ENCODE results near the gene CHTF18.

The CHTF18 gene

DNA sequence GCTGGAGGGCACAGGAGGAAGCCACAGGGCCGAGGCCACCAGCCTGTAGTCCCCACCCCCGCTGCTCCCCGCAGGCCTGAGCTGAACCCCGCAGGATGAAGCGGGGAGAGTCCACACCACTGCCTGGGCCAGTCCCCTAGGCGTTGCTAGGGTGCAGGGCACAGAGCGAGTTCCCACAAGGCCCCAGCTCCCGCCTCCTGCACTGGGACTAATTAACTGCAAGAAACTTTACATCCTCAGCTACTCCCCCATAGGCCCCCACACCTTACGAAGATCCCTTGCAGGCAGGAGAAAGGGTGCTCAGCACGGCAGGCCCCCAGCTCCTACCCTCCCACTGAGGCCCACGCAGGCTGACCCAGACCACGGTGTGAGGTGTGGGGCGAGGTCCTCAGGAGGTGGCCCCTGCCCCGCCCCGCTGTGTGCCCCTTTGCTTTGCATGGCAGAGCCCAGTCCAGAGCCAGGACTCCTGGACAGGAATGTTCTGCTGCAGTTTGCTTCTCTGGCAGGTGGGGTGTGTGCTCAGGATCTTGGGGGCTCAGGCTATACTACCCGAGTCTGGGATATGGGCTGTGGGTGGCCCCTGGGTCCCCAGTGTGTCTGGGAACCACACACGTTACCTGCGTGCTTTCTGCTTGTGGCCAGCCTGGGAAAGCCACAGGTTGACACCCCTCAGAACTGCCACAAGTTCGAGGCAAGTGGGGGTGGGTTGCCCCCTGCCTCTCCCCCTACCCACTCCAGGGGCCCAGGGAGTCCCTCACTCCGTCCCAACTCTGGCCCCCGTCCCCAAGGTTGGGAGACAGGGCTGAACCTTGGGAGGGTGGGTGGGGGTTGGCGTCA is 10.9 kb downstream of the CHTF18 start:
- intact Hi-C loops (cut with micrococcal nuclease) = no loop called here
- H3K27ac Mint-ChIP-seq = no peak overlapping the region
- peaks cover 10% of the 10 kb centered on the region for H3K36me3 Mint-ChIP-seq (ENCODE audit: low read depth)
- H3K4me3 Mint-ChIP-seq = no peak overlapping the region
- H3K27me3 Mint-ChIP-seq = peaks cover 56% of the 10 kb centered on the region
- no peaks in the 10 kb centered on the region for H3K9me3 Mint-ChIP-seq
- no peaks in the 10 kb centered on the region for H3K4me1 Mint-ChIP-seq (ENCODE audit: low read depth)

DNA sequence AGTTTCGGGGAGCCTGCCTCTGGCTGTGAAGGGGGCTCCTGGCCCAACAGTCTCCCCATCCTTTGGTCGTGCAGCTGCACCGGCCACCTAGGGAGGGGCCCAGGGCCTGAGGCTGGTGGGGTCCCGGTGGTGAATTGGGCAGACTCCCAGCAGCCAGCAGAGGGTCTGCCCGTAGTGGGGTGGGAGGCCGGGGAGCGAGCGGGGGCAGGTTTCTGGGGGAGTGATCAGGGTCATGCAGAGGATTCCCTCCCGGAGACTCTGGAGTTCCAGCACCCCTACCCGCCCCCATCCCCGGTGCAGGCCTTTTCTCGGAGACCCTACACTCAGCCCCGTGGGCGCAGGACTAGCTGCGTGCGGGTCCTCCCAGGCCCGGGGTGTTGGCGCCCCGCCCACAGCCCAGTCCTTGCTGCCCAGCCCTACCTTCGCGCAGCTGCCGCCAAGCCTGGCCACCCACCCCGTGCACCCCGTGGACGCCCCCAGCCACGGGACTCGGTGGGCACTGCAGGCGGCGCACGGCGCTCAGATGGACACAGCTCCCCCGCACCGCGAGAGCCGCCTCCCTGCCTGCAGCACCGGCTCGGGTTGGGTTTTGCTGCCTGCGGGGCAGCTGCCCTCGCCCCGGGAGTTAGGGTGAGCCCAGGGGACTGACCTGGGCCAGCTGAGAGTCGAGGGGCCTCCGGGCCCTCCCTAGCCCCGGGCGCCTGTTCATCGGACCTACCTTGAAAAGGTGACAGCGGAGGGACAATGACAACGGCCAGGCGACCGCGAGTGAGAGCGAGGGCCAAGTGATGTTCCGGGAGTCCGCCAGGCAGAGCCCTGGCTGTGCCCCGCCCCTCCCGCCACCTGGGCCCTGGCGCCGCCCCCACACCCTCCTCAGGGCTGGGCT is 11.8 kb downstream of the CHTF18 start, which contains the start of gene GNG13:
GNG13 (minus strand) TSS at position 787 of the 886 bp plus-strand sequence. CDS start 1,657 bp downstream, outside the sequence.
- H3K27me3 Mint-ChIP-seq = peaks cover 56% of the 10 kb centered on the region
- no peaks in the 10 kb centered on the region for H3K9me3 Mint-ChIP-seq
- H3K4me1 Mint-ChIP-seq (ENCODE audit: low read depth) = no peaks in the 10 kb centered on the region
- peaks cover 10% of the 10 kb centered on the region for H3K36me3 Mint-ChIP-seq (ENCODE audit: low read depth)
- no peak within 1 kb of the TSS for H3K27ac Mint-ChIP-seq
- intact Hi-C loops (cut with micrococcal nuclease) = no loop called here
- H3K4me3 Mint-ChIP-seq = no peak within 1 kb of the TSS

DNA sequence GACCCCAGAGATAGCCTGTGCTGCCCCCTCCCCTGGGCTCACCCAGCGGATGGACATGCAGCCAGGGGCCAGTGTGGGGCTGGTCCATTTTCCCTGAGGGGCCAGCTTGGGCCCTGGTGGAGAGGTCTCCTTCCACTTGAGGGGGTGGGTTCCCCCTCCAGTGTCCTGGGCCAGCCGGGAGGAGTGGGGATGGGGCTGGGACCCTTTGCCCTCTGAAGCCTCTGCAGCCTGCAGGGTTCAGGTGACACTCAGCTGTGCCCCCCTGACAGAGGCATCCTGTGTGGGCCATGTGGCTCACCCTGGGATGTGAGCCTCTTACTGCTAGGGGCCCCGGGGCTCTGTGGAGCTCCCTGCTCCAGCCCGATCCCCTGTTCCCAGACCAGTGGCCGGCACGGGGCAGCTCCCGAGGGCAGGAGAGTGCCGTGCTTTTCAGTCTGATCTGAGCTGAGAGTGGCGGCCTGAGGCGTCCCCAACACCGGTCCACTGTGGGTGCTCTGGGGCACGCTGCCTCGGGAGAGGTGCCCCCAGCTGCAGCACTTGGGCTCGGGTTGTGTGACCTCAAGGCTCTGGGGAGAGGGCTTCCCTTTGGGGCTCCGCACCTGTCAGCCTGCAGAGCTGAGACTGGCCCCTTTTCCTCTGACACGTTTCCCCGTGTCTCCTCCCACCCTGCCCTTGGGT is 12.6 kb downstream of the CHTF18 start:
- Mint-ChIP-seq H3K27ac (no peak overlapping the region), H3K4me1 (ENCODE audit: low read depth) (peaks cover 2% of the 10 kb centered on the region), H3K36me3 (ENCODE audit: low read depth) (peaks cover 10% of the 10 kb centered on the region), H3K9me3 (no peaks in the 10 kb centered on the region), H3K27me3 (peaks cover 56% of the 10 kb centered on the region), H3K4me3 (no peak overlapping the region)
- intact Hi-C loops (cut with micrococcal nuclease) = no loop called here

DNA sequence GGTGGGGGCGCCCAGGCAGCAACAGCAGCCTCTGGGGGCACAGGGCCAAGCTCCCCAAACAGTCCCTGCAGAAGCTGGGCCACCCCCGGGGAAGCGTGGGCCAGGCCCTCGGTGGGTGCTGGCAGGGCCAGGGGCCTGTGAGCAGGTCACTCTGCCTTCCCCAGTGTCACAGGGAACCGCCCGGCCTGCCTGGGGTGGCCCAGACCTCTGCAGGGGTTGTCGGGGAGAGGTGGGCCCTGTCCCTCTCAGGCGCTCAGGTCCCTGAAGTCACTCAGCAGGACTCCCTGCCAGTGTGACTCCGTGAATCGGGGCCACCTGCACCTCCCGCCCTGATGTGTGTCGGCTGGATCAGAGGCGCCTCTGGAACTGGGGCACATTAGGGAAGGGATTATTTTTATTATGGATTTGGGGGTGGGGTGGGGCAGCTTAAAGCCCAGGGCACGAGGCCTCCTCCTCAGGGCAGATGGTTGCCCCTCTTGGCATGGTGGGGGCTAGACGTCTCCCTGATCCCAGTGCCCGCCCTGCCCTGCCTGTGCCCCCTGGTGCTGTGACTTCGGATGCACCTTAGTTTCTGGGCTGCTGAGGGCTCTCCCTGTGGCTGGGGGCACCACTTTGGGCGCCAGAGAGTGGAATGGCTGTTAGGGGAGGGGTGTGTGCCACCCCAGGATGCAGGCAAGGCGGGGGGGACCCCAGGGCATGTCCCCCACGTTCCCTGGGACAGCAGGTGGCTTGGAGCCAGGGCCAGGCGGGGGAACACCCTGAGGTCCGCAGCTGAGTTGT is 13.4 kb downstream of the CHTF18 start:
- Mint-ChIP-seq H3K9me3 (no peaks in the 10 kb centered on the region), H3K4me3 (no peak overlapping the region), H3K27me3 (peaks cover 56% of the 10 kb centered on the region)

DNA sequence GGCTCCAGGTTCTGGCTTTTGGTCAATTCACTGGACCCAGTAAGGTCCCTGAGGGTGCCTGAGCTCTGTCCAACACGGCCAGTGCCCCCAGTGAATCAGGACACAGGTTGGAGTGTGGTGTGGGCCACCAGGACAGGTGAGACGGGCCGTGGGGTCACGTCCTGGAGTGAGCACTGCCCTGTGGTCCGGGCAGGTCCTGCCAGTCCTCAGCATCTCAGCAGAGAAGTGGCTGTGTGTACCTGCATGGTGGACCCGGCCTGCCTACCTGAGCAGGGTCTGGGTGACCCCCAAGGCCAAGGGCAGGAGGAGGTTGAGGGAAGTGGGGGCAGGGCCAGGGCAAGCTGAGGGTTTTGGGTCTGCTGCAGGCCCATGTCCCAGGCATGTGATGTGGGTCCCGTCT is 14.0 kb downstream of the CHTF18 start:
- Mint-ChIP-seq H3K4me1 (ENCODE audit: low read depth) (peaks cover 7% of the 10 kb centered on the region), H3K27ac (no peak overlapping the region), H3K4me3 (no peak overlapping the region), H3K36me3 (ENCODE audit: low read depth) (peaks cover 5% of the 10 kb centered on the region), H3K27me3 (peaks cover 56% of the 10 kb centered on the region), H3K9me3 (no peaks in the 10 kb centered on the region)
- intact Hi-C loops (cut with micrococcal nuclease) = no loop called here

More for the DNA sequence above, 13.4 kb downstream of the CHTF18 start:
- intact Hi-C loops (cut with micrococcal nuclease) = no loop called here
- peaks cover 6% of the 10 kb centered on the region for H3K36me3 Mint-ChIP-seq (ENCODE audit: low read depth)
- H3K27ac Mint-ChIP-seq = no peak overlapping the region
- H3K4me1 Mint-ChIP-seq (ENCODE audit: low read depth) = peaks cover 7% of the 10 kb centered on the region

DNA sequence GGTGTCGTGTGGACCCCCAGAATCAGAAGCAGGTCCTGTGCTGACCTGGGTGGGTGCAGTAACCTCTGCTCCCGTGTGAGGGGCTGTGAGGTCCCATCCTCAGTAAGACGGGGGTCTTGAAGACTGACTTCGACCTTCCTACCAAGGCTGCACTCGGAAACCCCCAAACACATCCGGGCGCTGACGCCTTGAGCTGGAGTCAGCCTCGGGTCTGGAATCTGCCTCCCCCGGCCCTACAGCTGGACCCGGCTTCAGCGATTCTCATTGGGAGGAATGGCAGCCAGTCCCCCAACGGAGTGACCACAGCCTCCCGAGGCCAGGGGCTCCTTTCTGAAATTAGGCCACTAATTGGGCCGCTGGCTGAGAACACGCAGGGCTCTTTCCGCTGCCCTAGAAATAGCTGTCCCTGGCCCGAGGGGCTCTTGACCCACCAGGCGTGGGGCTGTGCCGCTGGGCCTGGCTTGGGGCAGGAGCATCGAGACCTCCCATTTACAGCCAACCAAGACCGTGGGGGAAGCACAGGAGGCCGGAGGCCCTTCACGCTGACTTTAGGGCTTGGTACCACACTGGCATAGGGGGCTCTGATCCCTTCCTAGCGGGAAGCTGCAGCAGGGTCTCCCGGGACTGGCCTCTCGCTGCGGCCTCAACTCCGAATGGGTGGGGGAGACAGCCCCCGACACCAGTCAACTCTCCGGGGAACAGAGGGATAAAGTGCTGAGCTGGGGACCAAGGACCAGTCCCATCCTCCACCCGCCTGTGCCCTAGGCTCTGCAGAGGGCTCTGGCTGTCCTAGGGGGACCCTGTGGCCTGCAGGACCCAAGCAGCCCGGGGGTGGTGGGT is 14.7 kb downstream of the CHTF18 start:
- no peak overlapping the region for H3K4me3 Mint-ChIP-seq
- peaks cover 13% of the 10 kb centered on the region for H3K4me1 Mint-ChIP-seq (ENCODE audit: low read depth)
- H3K27me3 Mint-ChIP-seq = peaks cover 54% of the 10 kb centered on the region
- H3K27ac Mint-ChIP-seq = no peak overlapping the region
- no peaks in the 10 kb centered on the region for H3K9me3 Mint-ChIP-seq
- peaks cover 6% of the 10 kb centered on the region for H3K36me3 Mint-ChIP-seq (ENCODE audit: low read depth)
- intact Hi-C loops (cut with micrococcal nuclease) = no loop called here

DNA sequence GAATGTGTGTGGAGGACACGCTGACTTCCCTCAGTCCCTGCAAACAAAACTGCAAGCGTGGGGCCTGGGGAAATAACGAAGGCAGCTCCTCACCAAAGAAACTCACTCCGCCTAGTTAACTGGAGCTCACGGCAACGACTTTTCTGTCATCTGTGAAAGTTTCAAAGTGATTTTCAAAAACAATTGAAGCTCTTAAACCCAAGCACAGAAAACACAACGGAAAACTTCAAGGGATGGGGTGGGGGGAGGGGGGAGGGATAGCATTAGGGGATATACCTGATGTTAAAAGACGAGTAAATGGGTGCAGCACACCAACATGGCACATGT is 15.3 kb downstream of the CHTF18 start:
- Mint-ChIP-seq H3K9me3 (no peaks in the 10 kb centered on the region), H3K36me3 (ENCODE audit: low read depth) (peaks cover 6% of the 10 kb centered on the region), H3K27me3 (peaks cover 52% of the 10 kb centered on the region), H3K4me1 (ENCODE audit: low read depth) (peaks cover 19% of the 10 kb centered on the region), H3K27ac (no peak overlapping the region), H3K4me3 (no peak overlapping the region)
- intact Hi-C loops (cut with micrococcal nuclease) = no loop called here

DNA sequence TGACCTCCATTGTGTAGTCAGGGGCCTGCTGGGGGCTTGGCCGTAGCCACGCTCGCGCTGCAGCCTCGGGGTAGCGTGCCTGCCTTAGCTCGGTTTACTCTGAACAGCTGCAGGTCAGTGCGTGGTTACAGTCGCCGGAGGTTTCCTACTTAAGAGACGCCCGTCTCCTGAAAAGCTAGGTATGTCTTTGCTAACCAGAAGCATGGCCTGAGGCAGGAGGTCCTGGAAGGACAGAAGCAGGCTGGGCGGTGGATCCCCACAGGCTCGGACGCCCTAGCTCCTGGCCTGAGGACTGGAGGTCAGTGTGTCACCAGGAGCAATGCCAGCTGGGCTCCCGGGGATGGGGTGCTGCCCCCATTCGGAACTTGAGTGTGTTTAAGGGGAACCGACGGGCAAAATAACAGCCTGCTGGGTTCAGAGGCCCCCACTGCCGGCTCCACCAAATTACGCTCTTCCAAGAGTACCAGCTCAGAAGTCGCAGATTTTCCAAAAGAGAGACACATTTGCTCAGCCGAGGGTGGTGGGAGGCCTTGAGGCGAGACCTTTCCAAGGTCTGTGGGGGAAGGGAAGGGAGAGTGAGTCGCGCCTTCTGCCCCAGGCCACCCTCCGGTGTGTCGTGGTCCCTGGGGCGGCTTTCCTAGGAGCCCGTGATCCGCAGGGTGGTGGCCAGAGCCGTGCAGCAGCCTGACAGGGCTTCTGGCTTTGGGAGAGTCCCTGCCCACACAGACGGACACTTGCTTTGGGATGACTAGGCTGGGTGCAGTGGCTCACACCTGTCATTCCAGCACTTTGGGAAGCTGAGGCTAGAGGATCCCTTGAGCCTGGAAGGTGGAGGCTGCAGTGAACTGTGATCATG is 16.0 kb downstream of the CHTF18 start:
- no peak overlapping the region for H3K27ac Mint-ChIP-seq
- H3K36me3 Mint-ChIP-seq (ENCODE audit: low read depth) = peaks cover 6% of the 10 kb centered on the region
- intact Hi-C loops (cut with micrococcal nuclease) = no loop called here
- H3K4me1 Mint-ChIP-seq (ENCODE audit: low read depth) = peaks cover 22% of the 10 kb centered on the region
- H3K4me3 Mint-ChIP-seq = no peak overlapping the region
- H3K27me3 Mint-ChIP-seq = peaks cover 45% of the 10 kb centered on the region
- H3K9me3 Mint-ChIP-seq = no peaks in the 10 kb centered on the region

DNA sequence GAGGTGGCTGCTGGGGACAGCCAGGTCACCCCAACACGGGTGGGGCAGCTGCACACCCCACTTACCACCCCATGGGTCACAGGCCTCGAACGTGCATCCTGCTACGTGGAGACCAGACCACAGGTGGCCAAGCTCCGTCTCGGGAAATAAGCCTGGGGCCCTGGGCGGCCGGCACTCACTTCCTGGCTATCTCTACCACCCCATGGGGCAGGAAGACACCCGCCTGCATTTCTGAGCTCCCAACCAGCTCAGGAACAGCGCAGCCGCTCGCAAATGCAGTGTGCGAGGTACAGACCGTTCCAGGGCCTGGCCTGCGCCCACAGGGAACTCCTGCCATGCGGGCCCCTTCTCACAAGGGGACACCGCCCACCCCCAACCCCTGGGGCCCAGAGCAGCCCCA is 17.1 kb downstream of the CHTF18 start:
- no peaks in the 10 kb centered on the region for H3K9me3 Mint-ChIP-seq
- H3K27ac Mint-ChIP-seq = no peak overlapping the region
- peaks cover 6% of the 10 kb centered on the region for H3K36me3 Mint-ChIP-seq (ENCODE audit: low read depth)
- peaks cover 22% of the 10 kb centered on the region for H3K4me1 Mint-ChIP-seq (ENCODE audit: low read depth)
- intact Hi-C loops (cut with micrococcal nuclease) = no loop called here
- H3K27me3 Mint-ChIP-seq = peaks cover 42% of the 10 kb centered on the region
- no peak overlapping the region for H3K4me3 Mint-ChIP-seq

DNA sequence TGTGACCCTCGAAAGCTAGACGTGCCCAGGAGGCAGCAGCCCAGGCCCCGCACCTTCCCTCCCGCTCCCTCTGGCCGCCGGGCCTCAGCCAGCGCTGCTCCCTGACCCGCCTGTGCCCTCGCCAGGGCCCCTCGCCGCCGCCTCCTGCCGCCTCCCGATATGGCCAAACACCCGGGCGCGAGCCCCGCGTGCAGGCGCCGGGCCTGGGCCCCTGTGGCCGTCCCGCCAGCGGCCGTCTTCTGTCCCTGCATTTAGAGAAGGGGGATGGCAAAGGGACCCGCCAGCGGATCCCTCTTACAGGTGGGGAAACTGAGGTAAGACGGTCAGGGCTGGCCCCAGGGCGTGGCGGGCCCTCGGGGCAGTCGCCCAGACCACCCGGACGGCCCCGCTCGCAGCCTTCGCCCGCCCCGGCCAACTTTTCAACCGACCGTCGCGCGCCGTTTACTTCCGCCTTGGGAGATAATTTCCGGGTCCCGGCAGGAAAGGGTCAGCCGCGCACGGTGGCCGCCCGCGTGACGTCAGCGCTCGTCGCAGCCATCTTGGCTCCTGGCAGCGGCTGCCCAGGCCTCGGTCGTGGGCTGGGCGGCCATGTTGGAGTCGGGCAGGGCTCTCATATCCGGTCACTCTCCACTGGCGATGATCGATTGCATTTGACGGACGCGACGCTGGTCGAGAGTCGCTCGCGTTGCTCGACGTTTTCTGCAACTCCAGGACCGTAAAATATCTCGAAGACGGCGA is 19.1 kb downstream of the CHTF18 start:
- no peaks in the 10 kb centered on the region for H3K9me3 Mint-ChIP-seq
- peak overlapping the region; percentile 86 for H3K27ac Mint-ChIP-seq
- H3K4me3 Mint-ChIP-seq = peak overlapping the region; percentile 92
- H3K4me1 Mint-ChIP-seq (ENCODE audit: low read depth) = peaks cover 22% of the 10 kb centered on the region
- peaks cover 6% of the 10 kb centered on the region for H3K36me3 Mint-ChIP-seq (ENCODE audit: low read depth)
- intact Hi-C loops (cut with micrococcal nuclease) = no loop called here
- H3K27me3 Mint-ChIP-seq = peaks cover 38% of the 10 kb centered on the region

DNA sequence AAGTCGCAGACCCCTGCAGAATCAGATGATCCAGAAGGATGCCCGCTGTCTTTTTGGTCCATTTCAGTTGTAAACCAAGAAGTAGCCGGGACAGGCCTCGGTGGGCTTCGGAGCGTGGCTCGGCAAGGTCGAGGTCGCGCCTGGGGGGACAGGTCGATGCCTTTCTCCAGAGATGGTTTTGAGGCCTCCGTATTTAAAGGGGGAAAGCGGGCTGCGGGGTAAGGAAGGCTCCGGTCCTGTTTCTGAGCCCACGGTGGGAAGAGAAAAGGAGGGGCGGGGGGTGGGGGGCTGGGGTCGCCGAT is 19.6 kb downstream of the CHTF18 start:
- Mint-ChIP-seq H3K4me3 (peak overlapping the region; percentile 92), H3K27me3 (peaks cover 38% of the 10 kb centered on the region)

More for the DNA sequence above, 19.6 kb downstream of the CHTF18 start:
- peak overlapping the region; percentile 86 for H3K27ac Mint-ChIP-seq
- H3K36me3 Mint-ChIP-seq (ENCODE audit: low read depth) = peaks cover 6% of the 10 kb centered on the region
- intact Hi-C loops (cut with micrococcal nuclease) = no loop called here
- H3K9me3 Mint-ChIP-seq = no peaks in the 10 kb centered on the region
- H3K4me1 Mint-ChIP-seq (ENCODE audit: low read depth) = peaks cover 22% of the 10 kb centered on the region
